Ovary (tissue), 9 donors: ENCODE results near the gene CDH23. TPM values are rescaled to one million over a fixed set of nuclear protein-coding genes. Genes with fewer than 3 reads are reported as not detected.

Experiments used
- DNase-seq, 5 donors: peaks; one replicate each; pipeline ENCODE4 v3.0.0-alpha.2; 2019 to 2020
- H3K27ac ChIP-seq, 2 donors: fragments of 200-600 bp; one replicate each; pipeline versions ENCODE4 v1.5.1 to v1.8.0; 2019 to 2022
- H3K27me3 ChIP-seq: fragments of 200-600 bp; one replicate; pipeline ENCODE4 v1.8.0; 2022
- H3K36me3 ChIP-seq: fragments of 200-600 bp; sonication (generic); one replicate; pipeline ENCODE4 v1.5.1; 2019
- H3K4me1 ChIP-seq: one replicate; pipeline ENCODE4 v1.8.1; 2013; ENCODE audit warnings: mild to moderate bottlenecking, moderate library complexity; ENCODE audit not compliant: insufficient read depth
- H3K4me3 ChIP-seq: fragments of 200-600 bp; sonication (generic); one replicate; pipeline ENCODE4 v1.5.1; 2017
- H3K9me3 ChIP-seq, 2 donors: fragments of 200-600 bp in 1 of 2; sonication (generic) in 1 of 2; one replicate each; pipeline versions ENCODE4 v1.5.1 to v1.8.1; 2013 to 2019; ENCODE audit warnings: mild to moderate bottlenecking in 1 of 2, moderate library complexity in 1 of 2
- EP300 ChIP-seq: sonication (generic); formaldehyde crosslinking; IDR thresholded peaks from one replicate; pipeline ENCODE4 v1.6.1; 2017; ENCODE audit warnings: antibody characterized with exemption
- POLR2A ChIP-seq: fragments of 450-650 bp; IDR thresholded peaks from one replicate; pipeline ENCODE4 v1.6.1; 2017; ENCODE audit warnings: antibody characterized with exemption, mild to moderate bottlenecking, moderate library complexity
- WGBS, 3 donors: extraction: QIAGEN DNeasy Blood & Tissue Kit in 1 of 3; methylation state at CpG; one replicate each; pipeline versions ENCODE4 v1.1.5 to v1.1.7; 2013 to 2017; 5-methylcytosine and 5-hydroxymethylcytosine counted together
- intact Hi-C, 4 donors: fragments of 100-400 bp; cut with DNase I; formaldehyde crosslinking; loops; one replicate each; pipeline versions ENCODE4 v1.11.0 to v1.15.1; 2022 to 2023
- polyA plus RNA-seq, 2 donors: library from polyadenylated mRNA; stranded (reverse); fragments of 200-250 nt in 1 of 2; fragments of 350-450 nt in 1 of 2; fragmentation: Illumina TruSeq in 1 of 2; extraction: RNeasy Lipid Tissue Mini Kit (QIAGEN cat#74804) in 1 of 2; gene quantifications; one replicate each; pipeline ENCODE4 v1.2.3, GENCODE V29; 2013 to 2014
- total RNA-seq, 7 donors: library from RNA; depleted of rRNA in 2 of 7; stranded (reverse); fragments of >200 nt in 2 of 7; fragmentation: NEBNext Ultra II Directional in 3 of 7; extraction: Animal tissue kit (Norgen Biotek cat#: 25700) in 3 of 7; gene quantifications; one replicate each; pipeline versions ENCODE4 v1.1.0 to v1.2.4, GENCODE V29; 2016 to 2023
- TF ChIP-seq, protein P1 (sequence below), 3 donors: fragments of 450-650 bp in 2 of 3; fragments of 200-600 bp in 1 of 3; IDR thresholded peaks; one replicate each; pipeline versions ENCODE4 v1.5.1 to v1.8.0; 2016 to 2022; ENCODE audit warnings: antibody characterized with exemption in 3 of 3, mild to moderate bottlenecking in 1 of 3
- donor health status: DM: no; HTN: no; CAD: no; lungs with moderate emphysema.
- donor health status: DM: no; HTN: no; CAD: no.
- donor health status: Bipolar disorder and iron deficiency.
- donor health status: DM: yes; HTN: yes; CAD: no.
- donor health status: DM: no; HTN: no; CAD: no.
- donor health status: DM: yes; HTN: yes; CAD: no.

The CDH23 gene
- total and polyA plus RNA-seq, 9 donors, result 7.5 to 108 (median 39.1) TPM

DNA sequence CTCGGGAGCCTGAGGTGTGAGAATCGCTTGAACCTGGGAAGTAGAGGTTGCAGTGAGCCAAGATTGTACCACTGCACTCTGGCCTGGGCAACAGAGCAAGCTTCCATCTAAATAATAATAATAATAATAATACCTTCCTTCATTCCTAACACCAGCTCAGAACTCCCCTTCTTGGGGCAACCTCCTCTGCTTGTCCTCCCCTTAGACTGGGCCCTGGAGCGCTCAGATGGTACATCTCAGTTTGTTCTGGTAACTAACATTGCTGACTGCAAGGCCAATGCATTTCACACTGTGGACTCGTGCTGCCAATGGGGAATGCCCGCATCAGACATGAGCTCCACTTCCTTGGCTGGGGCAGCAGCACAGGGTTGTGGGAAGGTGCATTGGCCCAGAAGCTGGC, 245.3 kb downstream of the CDH23 start:
- no peaks in the 10 kb centered on the region for H3K27me3 ChIP-seq
- DNase-seq, result no peak
- H3K4me3 ChIP-seq, result no peak overlapping the region
- H3K36me3 ChIP-seq, result no peaks in the 10 kb centered on the region
- peaks cover 4% of the 10 kb centered on the region for H3K4me1 ChIP-seq
- TF ChIP-seq POLR2A, result no peak
- TF ChIP-seq, protein P1, sequence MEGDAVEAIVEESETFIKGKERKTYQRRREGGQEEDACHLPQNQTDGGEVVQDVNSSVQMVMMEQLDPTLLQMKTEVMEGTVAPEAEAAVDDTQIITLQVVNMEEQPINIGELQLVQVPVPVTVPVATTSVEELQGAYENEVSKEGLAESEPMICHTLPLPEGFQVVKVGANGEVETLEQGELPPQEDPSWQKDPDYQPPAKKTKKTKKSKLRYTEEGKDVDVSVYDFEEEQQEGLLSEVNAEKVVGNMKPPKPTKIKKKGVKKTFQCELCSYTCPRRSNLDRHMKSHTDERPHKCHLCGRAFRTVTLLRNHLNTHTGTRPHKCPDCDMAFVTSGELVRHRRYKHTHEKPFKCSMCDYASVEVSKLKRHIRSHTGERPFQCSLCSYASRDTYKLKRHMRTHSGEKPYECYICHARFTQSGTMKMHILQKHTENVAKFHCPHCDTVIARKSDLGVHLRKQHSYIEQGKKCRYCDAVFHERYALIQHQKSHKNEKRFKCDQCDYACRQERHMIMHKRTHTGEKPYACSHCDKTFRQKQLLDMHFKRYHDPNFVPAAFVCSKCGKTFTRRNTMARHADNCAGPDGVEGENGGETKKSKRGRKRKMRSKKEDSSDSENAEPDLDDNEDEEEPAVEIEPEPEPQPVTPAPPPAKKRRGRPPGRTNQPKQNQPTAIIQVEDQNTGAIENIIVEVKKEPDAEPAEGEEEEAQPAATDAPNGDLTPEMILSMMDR (IDR thresholded peaks at IDR 0.05), result no peak
- TF ChIP-seq EP300, result no peak
- intact Hi-C loops, result no loop called here
- no peak overlapping the region for H3K27ac ChIP-seq
- 79 to 90% (median 86%) methylated on average over 5 of the region's 5 CpGs for WGBS, 3 donors
- no peaks in the 10 kb centered on the region for H3K9me3 ChIP-seq

- Histone ChIP-seq H3K4me1 (no peaks in the 10 kb centered on the region), H3K4me3 (no peak overlapping the region), H3K9me3 (no peaks in the 10 kb centered on the region), H3K27ac (no peak overlapping the region), H3K27me3 (no peaks in the 10 kb centered on the region), H3K36me3 (no peaks in the 10 kb centered on the region)
- intact Hi-C loops, result no loop called here
- 86 to 91% (median 88%) methylated on average over 6 of the region's 6 CpGs for WGBS, 3 donors
- no peak for DNase-seq
- TF ChIP-seq EP300, result no peak
- TF ChIP-seq, protein P1 (IDR thresholded peaks at IDR 0.05), result no peak
- no peak for TF ChIP-seq POLR2A
Observed at GRCh38 chr10:71643904-71644303, 247.2 kb downstream of the CDH23 start.

GRCh38 chr10:71644307-71645180, 247.8 kb downstream of the CDH23 start:
- intact Hi-C loops, result no loop called here
- no peak for DNase-seq
- Histone ChIP-seq H3K9me3 (no peaks in the 10 kb centered on the region), H3K4me3 (no peak overlapping the region), H3K36me3 (no peaks in the 10 kb centered on the region), H3K27ac (no peak overlapping the region), H3K4me1 (no peaks in the 10 kb centered on the region), H3K27me3 (no peaks in the 10 kb centered on the region)
- TF ChIP-seq POLR2A (no peak), EP300 (no peak)
- TF ChIP-seq, protein P1 (IDR thresholded peaks at IDR 0.05), result no peak
- WGBS, 3 donors, result 88 to 96% (median 88%) methylated on average over 6 of the region's 6 CpGs

DNA sequence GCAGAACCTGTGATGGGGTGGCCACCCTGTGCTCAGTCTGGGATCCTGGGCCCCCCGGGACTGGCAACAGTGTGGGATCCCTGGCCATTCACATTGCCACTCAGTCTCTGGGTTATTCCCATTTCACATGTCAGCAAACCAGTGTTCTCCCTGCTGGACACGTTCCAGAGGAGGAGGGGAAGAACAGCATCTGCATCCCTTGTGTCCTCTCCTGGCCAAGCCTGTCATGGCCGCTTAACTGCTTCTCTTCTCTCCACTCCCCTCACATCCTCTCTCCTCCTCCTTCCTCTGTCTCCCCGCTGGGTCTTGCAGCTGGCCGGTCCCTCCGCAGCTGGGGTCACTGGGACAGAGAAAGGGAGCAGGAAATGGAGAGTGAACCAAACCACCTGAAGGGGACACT, 248.5 kb downstream of the CDH23 start:
- intact Hi-C loops, result no loop called here
- DNase-seq, result no peak
- Histone ChIP-seq H3K9me3 (no peaks in the 10 kb centered on the region), H3K27me3 (no peaks in the 10 kb centered on the region), H3K4me3 (no peak overlapping the region), H3K27ac (no peak overlapping the region), H3K36me3 (no peaks in the 10 kb centered on the region), H3K4me1 (no peaks in the 10 kb centered on the region)
- TF ChIP-seq, protein P1 (IDR thresholded peaks at IDR 0.05), result no peak
- TF ChIP-seq POLR2A, result no peak
- no peak for TF ChIP-seq EP300
- WGBS, 3 donors, result 79 to 88% (median 80%) methylated on average over 6 of the region's 6 CpGs
